AG04450 (cell line): Measurements from ENCODE around the gene CTBP1. TPM values are rescaled to one million over a fixed set of nuclear protein-coding genes. Genes with fewer than 3 reads are reported as not detected.
A peak's percentile ranks its signal among the peaks of the same experiment; 100 is the strongest.

Experiments used
- CTCF ChIA-PET: fragments of 300-600, 350-600 bp; formaldehyde crosslinking; extraction: SDS; loops from one replicate; lab custom pipeline; 2022; ENCODE audit warnings: antibody characterized with exemption, inconsistent platforms; lab: Charles Lee
- POLR2A ChIA-PET: fragments of 350-600 bp; formaldehyde crosslinking; extraction: SDS; loops from one replicate; lab custom pipeline; 2021; ENCODE audit warnings: antibody characterized with exemption, inconsistent platforms; lab: Yijun Ruan, JAX
- DNase-seq: peaks from one replicate; pipeline ENCODE4 v3.0.0-alpha.2; 2011; ENCODE audit warnings: low read depth, low spot score
- H3K27ac ChIP-seq: one replicate; pipeline ENCODE4 v1.5.1; 2012; ENCODE audit warnings: low read depth, low read length, control low read depth
- H3K27me3 ChIP-seq: one replicate; pipeline ENCODE4 v1.6.0; 2012; ENCODE audit warnings: low read length; ENCODE audit not compliant: control insufficient read depth, insufficient read depth
- H3K4me3 ChIP-seq: 2 replicates; pipeline ENCODE4 v1.5.1; 2011; ENCODE audit warnings: mild to moderate bottlenecking, low read depth, low read length, control low read depth
- H3K9me3 ChIP-seq: 2 replicates; pipeline ENCODE4 v1.5.1; 2012; ENCODE audit warnings: low read length; ENCODE audit not compliant: control insufficient read depth, insufficient read depth
- CTCF ChIP-seq: IDR thresholded peaks from 2 replicates; pipeline ENCODE4 v1.5.1; 2011; ENCODE audit warnings: low read depth, low read length, control low read depth, inconsistent platforms
- polyA plus RNA-seq: library from polyadenylated mRNA; depleted of rRNA; stranded (reverse); fragments of >200 nt; gene quantifications from 2 replicates; pipeline ENCODE4 v1.2.3, GENCODE V29; 2011

CTBP1 gene
- polyA plus RNA-seq, 1 experiment = 72.6 TPM

DNA sequence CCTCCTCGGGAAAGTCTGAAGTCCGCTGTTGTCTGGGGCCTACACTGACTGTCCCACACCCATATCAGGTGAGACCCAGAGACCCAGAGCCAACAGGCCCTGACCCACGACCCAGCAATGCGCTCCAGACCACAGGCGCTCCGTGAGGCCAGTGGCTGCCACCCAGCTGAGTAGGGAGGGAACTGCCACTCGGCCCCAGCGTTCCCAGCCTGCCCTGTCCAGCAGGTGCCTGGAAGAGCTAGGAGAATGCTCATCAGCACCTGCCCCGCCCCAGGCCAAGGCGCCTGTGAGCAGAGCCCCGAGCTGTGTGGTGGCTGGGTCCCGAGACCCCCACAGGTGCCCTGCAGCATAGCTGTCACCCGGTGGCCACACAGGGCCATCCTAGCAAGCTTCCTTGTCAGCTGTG lies 79.2 kb downstream of the CTBP1 start:
- Histone ChIP-seq H3K27me3 (peaks cover 5% of the 10 kb centered on the region), H3K27ac (no peak overlapping the region), H3K9me3 (peaks cover 24% of the 10 kb centered on the region; the same call in 1 of the 2 replicates), H3K4me3 (0 out of 2 replicates have a peak overlapping the region, but pooled peaks have one; percentile 27)
- DNase-seq = no peak
- ChIA-PET CTCF (interaction anchor here (0.7 kb wide), 1 partner anchor 168 kb away, joined by 3 read pairs; no protein-coding TSS in a partner anchor), POLR2A (interaction anchor here (0.7 kb wide), 1 partner anchor 23 kb away, joined by 3 read pairs; no protein-coding TSS in a partner anchor)
- no peak for TF ChIP-seq CTCF

DNA sequence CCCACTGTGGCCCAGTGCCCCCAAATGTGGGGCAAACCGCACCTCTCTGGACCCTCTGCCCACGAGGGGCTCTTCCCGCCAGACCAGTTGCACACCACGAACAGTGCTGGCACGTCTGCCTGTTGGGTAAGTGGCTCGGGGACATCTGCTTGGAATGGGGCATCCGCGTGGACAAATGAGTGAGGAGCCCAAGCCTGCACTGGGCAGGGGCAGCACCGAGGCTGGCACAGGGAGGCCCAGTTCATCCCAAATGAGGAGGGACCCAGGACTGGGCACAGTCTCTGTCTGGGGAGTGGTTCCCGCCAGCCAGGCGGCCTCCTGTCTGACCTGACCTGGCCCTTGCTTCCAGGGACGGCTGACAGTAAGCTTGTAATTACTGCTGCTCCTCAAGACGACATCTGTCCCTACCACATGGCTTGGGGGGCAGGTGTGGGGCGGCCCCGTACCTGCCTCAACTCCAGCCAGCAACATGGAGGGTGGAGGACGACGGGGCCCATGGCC lies 79.7 kb downstream of the CTBP1 start:
- Histone ChIP-seq H3K27ac (no peak overlapping the region), H3K9me3 (peaks cover 27% of the 10 kb centered on the region; the same call in 1 of the 2 replicates), H3K27me3 (peaks cover 5% of the 10 kb centered on the region), H3K4me3 (peak overlapping the region; percentile 10; the same call in 1 of the 2 replicates)
- POLR2A ChIA-PET = interaction anchor here (0.7 kb wide), 1 partner anchor 23 kb away, joined by 3 read pairs; no protein-coding TSS in a partner anchor
- CTCF ChIA-PET = interaction anchor here (0.7 to 1.7 kb wide), 2 partner anchors 15 to 169 kb away, joined by 3 to 4 read pairs; no protein-coding TSS in a partner anchor
- no peak for TF ChIP-seq CTCF
- DNase-seq = no peak

DNA sequence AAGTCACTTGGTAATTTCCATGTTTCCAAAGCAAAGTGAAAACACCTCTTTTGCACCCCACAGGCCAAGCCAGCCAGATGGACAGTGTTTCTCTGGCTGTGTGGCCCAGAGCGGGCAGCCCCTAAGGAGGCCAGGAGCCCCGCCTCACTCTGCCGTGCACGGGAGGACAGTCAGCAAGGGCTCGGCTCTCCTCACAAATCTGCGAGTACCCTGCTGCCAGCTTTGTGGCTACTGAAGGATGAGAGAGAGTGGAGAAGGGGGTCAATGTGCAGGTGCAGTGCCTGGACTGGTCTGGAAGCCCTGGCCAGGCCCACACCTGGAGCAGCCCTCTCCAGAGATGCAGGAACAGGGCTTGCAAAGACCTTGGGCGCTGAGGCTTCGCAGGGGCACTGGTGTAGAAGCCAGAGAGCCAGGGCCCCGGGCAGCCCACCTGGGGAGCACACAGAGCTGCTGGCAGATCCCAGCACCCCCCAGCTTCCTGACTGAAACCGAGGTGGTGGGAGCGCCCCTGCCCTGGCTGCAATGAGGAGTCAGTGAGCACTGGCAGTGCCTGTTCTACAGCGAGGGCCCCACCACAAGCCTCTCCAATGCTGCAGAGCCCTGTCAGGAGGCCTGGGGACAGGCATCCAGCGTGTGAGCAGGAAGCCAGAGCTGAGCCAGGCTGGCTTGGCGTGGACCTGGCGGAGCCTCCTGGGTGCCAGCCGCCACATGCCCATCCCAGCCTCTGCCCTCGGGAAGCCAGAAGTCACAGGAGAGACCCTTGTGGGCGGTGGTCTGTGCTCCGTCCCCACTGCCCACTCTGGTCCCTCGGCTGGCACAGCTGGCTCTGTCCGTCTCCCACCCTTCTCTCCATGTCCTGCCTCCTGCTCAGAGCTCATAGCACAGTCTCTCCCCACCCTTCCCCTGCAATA lies 80.5 kb downstream of the CTBP1 start:
- Histone ChIP-seq H3K4me3 (peak overlapping the region; percentile 10; the same call in 1 of the 2 replicates), H3K27me3 (peaks cover 5% of the 10 kb centered on the region), H3K9me3 (peaks cover 27% of the 10 kb centered on the region), H3K27ac (no peak overlapping the region)
- CTCF ChIA-PET = interaction anchor here (0.7 to 1.8 kb wide), 5 partner anchors 14 to 170 kb away, joined by 3 to 6 read pairs (median 4); no protein-coding TSS in a partner anchor
- TF ChIP-seq CTCF = no peak
- no peak for DNase-seq
- POLR2A ChIA-PET = interaction anchor here (0.9 to 1.4 kb wide), 2 partner anchors 31 to 81 kb away, joined by 3 read pairs; no protein-coding TSS in a partner anchor

- peak; percentile 95 for TF ChIP-seq CTCF
- ChIA-PET POLR2A (interaction anchor here (0.9 to 1.4 kb wide), 2 partner anchors 32 to 82 kb away, joined by 3 read pairs; no protein-coding TSS in a partner anchor), CTCF (interaction anchor here (0.5 to 2.2 kb wide), 12 partner anchors 11 to 514 kb away, joined by 3 to 7 read pairs (median 4); no protein-coding TSS in a partner anchor)
- Histone ChIP-seq H3K27ac (peak overlapping the region; percentile 47), H3K4me3 (peak overlapping the region; percentile 50), H3K27me3 (peaks cover 5% of the 10 kb centered on the region), H3K9me3 (peaks cover 30% of the 10 kb centered on the region)
- DNase-seq = peak; percentile 47
Observed at GRCh38 chr4:1167244-1167949, 81.5 kb downstream of the CTBP1 start.
